Endometrial microvascular endothelial cells (primary cell): ENCODE measurements around the gene RYR1. TPM values are rescaled to one million over a fixed set of nuclear protein-coding genes. Genes with fewer than 3 reads are reported as not detected.

Experiments used
- in situ Hi-C: cut with HindIII; loops from 2 replicates; pipeline ENCODE4 v1.10.0; 2017; ENCODE audit warnings: low sequenced_read_pairs, low pct_unique_long_range_greater_than_20kb; ENCODE audit errors: inconsistent ontology term
- total RNA-seq: library from RNA; depleted of rRNA; stranded (reverse); fragments of >200 nt; gene quantifications from one replicate; pipeline ENCODE4 v1.2.3, GENCODE V29; 2015; ENCODE audit errors: inconsistent ontology term

The RYR1 gene
- total RNA-seq = not detected

DNA sequence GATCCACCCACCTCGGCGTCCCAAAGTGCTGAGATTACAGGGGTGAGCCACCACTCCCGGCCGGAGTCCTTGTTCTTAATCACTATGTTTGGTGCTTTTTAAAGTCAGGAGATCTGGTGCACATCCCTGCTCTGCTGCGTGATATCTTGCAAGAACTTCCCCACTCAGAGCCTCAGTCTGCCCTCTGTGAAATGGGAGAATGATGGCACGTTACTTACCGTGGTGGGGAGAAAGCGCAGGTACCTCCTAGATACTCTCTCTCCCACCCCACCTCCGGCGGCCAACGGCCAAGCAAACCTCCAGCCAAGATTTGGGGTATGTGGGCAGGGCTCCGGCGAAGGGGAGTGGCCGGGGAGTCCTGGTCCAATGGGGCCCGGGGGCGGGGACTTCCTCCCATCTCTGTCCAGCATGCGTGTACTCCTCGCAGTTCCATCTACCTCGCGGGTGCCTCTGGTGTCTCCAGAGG is at the start of gene RYR1:
TSS of gene RYR1 (plus strand) at position 424 of the 466 bp plus-strand sequence. CDS start 139 bp downstream, outside the sequence.
- in situ Hi-C loops = no loop called here

DNA sequence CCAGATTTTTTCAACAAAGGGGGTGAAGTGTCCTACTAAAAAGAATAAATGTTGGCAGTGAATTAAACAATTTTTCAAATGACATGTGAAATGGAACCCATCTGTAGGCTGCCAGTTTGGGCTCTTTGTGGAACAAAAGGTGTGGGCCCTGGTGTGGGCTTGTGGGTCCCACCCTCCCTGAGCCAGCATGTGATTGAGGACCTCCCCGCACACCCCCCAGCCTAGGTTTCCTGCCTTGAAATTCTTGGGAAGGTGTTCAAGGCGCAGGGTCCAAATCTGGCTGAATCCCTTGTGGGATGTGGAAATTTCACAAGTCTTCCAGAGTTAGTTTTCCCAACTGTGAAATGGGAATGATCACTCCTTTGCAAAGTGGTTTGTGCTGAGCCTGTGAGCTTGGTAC is 49.7 kb upstream of the RYR1 start:
- in situ Hi-C loops = no loop called here

DNA sequence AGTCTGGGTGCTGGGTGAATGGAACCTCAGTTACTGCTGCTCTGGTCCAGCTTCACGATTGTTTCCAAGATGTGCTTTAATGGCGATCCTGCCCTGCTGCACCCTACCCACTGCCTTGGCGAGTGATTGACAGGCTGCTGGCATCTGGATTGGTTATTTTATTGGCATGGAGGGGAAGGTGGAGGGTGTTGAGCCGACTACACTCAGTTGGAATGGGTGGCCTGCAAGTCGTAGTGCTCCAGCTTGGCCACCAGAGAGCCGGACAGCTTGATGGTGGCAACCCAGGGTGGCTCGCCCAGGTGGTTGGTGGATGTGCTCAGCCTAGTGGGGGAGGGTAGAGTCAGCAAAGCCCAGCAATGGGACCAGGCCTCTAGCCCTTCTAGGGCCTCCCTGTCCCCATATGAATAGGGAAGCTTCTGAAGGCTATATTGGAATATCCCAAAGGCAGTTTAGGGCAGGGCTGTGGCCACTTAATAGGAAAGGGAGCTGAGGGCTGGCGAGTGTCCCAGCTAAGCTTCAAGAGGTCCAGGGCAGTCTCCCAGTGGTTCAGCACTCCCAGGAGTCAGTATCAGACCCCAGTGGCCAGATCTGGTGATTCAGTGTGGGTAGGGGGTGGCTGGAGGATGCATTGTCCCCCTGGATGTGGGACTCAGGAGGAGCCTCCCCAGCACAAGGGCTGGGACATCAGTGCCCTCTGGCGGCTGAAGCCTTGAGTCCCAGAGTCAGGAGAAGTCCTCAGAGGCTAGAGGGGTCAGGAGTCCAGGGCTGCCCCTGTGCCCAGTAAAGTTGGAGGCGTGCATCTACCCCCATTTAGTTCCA is 49.1 kb upstream of the RYR1 start:
- in situ Hi-C loops = no loop called here

DNA sequence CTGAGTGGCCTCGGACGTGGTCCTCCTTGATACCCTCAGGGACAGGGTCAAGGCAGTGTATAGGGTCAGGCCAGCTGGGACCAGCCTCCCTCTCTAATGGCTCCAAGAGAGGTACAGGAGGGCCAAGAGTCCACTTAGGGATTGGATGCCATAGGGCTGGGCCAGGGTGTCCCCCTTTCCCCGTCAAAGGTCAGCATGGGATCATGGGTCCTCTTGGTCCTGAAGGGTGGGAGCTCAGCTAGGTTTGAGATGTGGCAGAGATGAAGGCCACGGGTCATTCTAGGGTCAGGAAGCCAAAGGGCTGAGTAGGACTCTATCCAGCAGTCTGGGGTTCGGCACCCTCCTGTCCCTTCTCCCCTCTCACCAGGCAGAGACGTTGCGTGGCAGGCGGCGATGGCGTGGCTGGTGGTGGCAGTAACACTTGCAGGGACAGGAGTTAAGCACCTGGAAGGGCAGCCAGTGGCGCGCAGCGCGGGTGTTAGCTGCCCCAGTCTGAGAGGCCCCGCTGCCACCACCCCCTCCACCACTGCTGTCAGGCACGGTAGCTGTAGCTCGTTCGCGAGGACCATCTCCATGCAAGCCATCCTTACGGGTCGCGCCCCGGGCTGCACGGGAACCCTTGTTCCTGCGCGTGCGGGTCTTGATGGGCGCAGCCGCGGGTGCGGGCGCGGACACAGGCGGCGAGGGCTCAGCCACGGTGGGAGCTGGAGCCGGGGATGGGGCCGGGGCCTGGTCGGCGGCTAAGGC is 48.3 kb upstream of the RYR1 start:
- in situ Hi-C loops = no loop called here

DNA sequence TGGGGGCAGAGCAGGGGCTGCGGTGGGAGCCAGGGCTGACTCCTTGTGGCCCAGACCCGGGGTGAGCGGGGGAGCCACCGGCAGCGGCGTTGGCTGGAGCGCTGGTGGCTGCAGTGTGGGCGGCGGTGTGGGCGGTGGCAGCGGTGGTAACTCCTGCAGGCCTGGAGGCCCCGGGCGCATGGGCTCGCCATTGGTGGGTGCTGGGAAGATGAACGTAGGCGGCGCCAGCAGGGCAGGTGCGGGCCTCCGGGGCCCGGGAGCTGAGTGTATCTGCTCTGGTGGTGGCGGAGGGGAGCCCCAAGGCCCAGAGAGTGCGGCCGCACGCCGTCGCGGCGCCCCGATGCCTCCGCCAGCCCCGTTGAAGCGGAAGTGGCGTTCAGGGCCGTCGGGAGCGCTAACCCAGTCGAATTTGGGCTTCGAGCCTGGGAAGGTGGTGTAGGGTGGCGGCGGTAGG is 47.7 kb upstream of the RYR1 start:
- in situ Hi-C loops = no loop called here

DNA sequence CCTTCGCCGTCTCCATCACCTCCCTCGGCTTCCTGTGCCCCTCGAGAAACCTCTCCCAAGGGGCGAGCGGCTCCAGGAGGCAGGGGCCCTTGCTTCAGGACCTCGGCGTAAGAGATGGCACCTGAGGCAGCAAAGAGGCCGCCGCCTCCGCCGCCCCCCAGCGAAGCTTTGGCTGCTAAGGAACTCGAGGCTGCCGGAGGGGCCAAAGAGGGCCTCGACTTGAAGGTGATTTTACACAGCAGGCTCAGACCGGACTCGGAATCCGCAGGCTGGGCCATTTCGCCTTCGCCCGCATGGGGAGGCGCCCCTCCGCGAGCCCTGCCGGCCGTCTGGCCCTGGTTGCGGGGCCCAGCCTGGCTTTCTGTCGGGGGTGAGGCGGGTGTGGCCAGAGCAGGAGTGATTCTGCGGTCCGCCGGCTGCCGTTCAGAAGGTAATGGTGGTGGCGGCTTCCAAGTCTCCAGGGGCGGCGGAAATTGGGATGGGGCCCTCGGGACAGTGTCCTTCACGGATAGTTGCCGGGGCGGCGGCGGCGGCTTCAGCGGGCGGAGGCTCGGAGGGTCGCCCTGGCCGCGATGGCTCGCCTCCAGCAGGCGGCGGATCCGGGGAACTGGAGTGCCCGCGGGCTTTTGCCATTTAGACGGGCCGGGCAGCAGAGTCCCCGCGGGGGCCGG is 47.1 kb upstream of the RYR1 start:
- in situ Hi-C loops = no loop called here

DNA sequence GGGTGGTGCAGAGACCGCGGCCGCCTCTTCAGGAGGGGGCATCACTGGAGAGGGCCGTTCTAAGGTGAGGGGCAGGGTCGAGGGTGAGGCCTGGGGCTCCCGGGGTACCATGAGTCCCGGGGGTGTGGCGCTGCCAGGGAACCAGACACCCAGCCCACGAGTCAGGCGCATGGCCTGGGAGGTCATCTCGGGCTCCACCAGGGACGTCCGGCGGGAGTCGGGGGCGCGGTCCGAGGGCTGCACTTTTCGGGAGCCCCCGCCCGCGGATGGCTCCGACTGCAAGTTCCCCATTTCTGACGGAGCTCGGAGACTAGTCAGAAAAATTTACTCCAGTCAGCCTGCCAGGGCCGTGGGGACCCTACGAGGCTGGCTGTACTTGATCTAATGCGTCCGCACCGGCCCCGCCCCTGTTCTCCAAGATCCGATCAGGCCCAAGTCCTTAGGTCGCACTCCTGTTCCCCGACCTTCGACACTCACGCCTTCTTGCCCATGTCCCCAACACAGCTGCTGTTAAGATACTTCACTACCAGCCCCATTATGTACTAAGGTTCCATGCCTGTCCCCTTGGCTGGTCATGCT is 46.4 kb upstream of the RYR1 start:
- in situ Hi-C loops = no loop called here

DNA sequence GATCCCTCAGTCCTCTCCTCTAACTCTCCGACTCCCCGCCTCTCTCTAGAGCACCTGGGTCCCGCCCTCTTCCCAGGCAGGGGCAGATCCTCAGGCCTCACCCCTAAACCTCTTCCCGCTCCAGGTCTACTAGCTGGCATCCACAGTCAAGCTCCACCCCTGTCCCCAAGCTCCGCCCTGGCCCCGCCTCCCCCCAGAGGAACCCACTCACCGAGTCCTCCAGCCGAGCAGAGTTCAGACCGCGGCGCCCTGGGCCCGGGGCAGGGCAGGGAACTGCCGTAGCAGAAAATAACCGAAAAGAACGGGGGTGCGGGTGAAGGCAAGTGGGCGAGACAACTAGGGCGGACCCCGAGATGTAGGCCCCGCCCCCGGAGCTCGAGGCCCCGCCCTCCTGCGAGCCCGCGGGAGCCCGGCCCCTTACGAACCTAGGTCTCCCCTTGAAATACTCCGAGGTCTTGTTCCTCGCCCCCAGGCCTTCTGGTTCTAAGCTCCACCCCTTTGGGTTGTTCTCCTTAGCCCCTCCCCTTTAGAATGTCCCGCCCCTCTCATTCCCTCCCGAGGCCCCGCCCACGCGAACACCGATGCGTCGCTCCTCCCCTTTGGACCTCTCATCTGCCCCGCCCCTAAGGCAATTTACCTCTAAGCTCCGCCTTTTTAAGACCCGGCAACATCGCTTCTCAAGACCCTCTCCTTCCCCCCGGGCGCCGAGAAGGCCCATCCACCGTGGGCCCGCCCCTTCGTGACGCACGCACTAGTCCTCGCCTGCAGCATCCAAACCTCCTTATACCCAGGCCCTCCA is 45.7 kb upstream of the RYR1 start, which contains the start of gene GGN:
TSS of gene GGN (minus strand) at position 485 of the 799 bp plus-strand sequence. CDS start 773 bp downstream, outside the sequence.
- in situ Hi-C loops = no loop called here

DNA sequence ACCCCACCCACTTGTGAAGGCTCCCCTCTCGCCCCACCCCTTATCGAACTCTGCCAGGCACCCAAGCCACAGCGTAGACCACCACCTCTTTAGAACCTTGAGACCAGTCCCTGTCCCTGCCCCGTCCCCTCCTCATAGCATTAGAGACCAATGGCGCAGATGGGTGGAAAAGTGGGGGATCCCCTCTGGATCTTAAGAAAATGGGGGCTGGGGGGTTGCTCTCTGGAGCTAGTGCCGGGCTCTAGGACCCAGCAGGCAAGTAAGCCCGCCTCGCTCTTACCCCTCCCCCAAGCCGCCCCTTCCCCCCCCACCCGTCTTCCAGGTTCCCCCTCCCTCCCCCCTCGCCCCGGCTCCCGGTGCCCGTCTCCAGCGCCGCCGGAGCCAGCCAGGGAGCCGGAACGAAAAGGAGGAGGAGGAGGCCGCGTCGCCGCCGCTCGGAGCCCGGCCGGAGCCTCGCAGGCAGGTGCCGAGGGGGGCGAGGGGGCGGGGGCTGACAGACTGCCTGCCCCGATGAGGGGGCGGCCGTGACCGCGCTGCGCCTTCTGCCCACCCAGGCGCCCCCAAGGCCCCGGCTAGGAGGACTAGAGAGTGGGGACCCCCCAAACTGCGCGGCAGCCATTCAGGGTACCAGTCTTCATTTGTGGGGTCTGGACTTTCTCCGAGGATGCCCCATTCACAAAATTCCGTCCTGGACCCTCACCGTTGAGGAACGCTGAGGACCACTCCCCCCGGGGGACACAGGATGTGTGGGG is 45.0 kb upstream of the RYR1 start, which contains the start of gene SPRED3:
TSS of gene SPRED3 (plus strand) at position 349 of the 752 bp plus-strand sequence. CDS start 1,606 bp downstream, outside the sequence.
- in situ Hi-C loops = no loop called here

DNA sequence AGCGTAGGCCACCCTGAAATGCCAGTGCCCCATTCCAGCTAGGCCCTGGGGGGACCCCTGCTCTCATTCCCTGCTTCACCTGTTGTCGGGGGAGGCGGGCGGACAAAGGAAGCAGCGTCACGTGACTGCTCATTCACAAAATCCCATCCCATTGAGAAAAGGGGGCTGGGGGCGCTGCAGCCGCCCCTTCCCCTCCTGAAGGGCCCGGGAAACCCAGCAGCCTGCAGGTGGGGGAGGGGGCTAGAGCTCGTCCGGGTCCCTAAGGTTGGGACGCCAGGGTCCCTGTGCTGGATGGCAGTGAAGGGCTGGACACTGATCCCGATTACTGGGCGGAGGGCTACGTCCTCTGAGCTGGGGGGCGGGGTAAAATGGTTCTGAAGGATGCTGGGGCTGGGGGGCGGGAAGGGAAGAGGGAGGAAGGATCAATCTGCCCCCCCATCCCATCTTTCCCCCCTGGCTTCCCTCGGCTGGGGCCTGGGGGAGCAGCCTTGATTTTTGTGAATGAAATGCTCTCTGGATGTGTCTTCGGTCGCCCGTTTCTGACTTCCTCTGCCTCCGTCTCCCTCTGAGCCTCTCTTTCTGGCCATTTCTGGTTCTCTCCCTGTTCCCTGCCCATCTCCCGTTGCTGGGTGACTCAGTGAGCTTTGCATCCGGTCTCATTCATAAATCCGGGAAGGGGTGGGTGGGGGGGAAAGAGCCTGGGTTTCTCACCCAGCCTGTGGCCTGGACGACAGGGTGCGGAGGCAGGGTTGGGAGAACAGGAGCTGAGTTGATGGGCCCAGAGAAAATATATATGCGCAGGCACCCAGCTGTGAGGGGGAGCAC is 44.2 kb upstream of the RYR1 start:
- in situ Hi-C loops = no loop called here

DNA sequence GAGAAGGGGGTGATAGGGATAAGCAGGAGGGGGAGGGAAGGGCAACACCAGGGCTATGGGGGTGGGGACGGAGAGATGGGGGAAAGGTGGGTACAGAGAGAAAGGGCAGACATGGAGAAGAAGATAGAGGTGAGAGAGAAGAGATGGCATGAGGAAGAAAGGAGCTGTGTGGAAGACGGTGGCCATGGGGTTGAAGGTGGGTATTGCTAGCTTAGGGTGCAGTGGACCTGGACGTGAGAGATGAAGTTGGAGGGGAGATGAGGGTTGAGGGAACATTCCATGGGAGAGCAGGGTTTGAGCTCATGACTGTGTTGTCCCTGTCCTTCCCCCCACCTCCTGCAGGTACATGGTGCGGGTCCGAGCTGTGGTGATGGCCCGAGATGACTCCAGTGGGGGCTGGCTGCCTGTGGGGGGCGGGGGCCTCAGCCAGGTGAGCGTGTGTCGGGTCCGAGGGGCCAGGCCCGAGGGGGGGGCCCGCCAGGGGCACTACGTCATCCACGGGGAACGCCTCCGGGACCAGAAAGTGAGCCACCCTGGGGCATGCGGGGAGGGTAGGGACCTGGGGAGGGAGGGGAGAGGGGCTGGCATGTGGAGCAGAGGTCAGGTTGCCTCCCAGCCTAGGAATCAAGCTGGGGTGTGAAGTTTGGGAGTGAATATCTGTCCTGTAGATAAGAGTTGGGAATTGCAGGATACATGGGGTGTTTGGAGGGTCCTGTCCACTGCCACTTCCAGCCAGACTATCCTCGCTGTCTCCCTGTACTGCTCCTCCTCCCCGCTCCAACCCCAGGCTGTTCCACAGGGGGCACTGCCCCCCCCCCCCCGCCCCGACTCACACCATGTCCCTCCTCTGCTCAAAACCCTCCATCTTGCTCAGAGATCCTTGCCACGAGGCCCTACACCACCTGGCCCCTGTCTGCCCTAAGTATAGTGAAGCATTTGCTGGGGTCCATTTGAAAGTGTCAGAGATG is 43.2 kb upstream of the RYR1 start:
- in situ Hi-C loops = no loop called here

DNA sequence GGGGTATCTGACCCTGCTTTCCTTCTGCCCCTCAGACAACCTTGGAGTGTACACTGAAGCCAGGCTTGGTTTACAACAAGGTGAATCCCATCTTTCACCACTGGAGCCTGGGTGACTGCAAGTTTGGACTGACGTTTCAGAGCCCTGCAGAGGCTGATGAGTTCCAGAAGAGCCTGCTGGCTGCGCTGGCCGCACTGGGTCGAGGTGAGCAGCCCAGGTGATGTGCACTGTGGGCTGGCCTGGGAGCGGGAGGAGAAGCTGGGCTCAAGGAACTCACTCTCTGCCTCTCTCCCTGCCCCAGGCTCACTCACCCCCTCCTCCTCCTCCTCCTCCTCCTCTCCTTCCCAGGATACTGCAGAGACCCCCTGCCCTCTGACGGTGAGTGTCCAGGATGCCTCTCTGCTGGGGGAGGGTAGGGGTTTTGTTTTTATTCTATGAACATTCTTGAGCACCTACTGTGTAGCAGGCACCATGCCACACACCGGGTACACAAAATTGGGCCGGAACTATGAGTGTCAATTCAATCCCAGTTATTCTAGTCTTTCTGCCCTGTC is 41.5 kb upstream of the RYR1 start:
- in situ Hi-C loops = no loop called here

DNA sequence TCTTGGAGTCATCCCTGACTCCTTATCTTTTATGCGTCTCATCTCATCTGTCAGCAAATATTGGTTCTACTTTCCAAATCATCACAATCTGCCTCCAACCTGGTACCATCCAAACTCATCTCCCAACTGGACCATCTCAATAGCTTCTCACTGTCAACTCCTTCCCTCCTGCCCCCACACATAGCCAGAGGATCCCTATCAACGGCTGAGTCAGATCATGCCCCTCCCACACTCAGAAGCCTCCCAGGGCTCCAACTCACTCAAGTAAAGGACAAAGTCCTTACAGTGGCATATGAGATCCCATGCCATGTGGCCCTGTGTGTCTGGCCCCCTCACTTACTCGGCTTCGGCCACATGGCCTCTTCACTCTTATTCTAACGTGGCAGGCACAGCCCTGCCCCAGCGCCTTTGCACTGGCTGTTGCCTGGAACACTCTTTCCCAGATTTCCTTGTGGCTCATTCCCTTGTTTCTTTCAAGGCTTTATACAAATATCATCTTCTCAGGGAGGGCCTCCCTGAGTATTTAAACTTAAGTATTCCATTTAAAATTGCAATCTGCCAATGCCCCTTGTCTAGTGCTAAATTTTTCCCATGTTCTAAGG is 40.7 kb upstream of the RYR1 start:
- in situ Hi-C loops = no loop called here

DNA sequence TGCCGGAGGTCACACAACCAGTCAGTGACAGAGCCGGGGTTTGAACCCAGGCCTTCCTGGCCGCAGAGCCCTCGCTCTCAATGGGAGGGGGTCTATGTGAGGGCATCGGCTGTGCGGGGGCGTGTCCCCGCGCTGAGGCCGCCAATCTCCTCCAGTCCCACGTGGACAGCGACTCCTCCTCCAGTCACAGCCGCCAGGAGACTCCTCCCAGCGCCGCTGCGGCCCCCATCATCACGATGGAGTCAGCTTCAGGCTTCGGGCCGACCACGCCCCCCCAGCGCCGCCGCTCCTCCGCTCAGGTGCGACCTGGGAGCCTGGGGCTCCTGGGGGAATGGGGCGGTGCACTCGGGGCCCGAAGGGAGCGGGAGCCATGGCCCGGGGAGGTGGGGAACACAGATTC is 39.0 kb upstream of the RYR1 start:
- in situ Hi-C loops = no loop called here
